Endothelial cell of umbilical vein (primary cell): ENCODE data around the gene KTN1. TPM values are rescaled to one million over a fixed set of nuclear protein-coding genes. Genes with fewer than 3 reads are reported as not detected.

ENCODE experiments used
- BruUV-seq: library from RNA; stranded (reverse); fragments of 400-500 nt; replicated peaks from 2 replicates; lab custom pipeline; 2021; lab: Mats Ljungman, UMichigan
- CTCF ChIA-PET: fragments of 300-600, 350-600 bp; sonication (Branson Sonifier 250); formaldehyde crosslinking; loops from one replicate; lab custom pipeline; 2021; ENCODE audit warnings: antibody characterized with exemption, inconsistent platforms; lab: Charles Lee
- POLR2A ChIA-PET: fragments of 300-600, 350-600 bp; sonication (Branson Sonifier 250); formaldehyde crosslinking; loops from one replicate; lab custom pipeline; 2021; ENCODE audit warnings: antibody characterized with exemption, inconsistent platforms; lab: Charles Lee
- DNase-seq: peaks from one replicate; pipeline ENCODE4 v3.0.0-alpha.2; 2011; ENCODE audit warnings: low read depth, low spot score
- FAIRE-seq: peaks from 2 replicates; lab custom pipeline; 2011; peaks lifted over from hg19 to GRCh38; lab: Jason Lieb, UNC
- H2AFZ ChIP-seq: 2 replicates; pipeline ENCODE4 v1.6.0; 2012; ENCODE audit warnings: low read depth, low read length, control low read depth, inconsistent platforms
- H3K27ac ChIP-seq: 2 replicates; pipeline ENCODE4 v1.5.1; 2011; ENCODE audit warnings: low read depth, mild to moderate bottlenecking, control low read depth, low read length, moderate library complexity; ENCODE audit not compliant: insufficient read depth
- H3K27me3 ChIP-seq, 2 experiments: 2 replicates each; pipeline versions ENCODE4 v1.6.0 to v1.6.1; 2011; ENCODE audit warnings: low read length in 2 of 2, mixed read lengths in 1 of 2; ENCODE audit not compliant: control insufficient read depth in 2 of 2, insufficient read depth in 2 of 2
- H3K36me3 ChIP-seq, 2 experiments: 2 replicates in 1 of 2; 3 replicates in 1 of 2; pipeline ENCODE4 v1.5.1; 2011; ENCODE audit warnings: low read length in 2 of 2, mild to moderate bottlenecking in 1 of 2, moderate library complexity in 1 of 2; ENCODE audit not compliant: control insufficient read depth in 2 of 2, insufficient read depth in 2 of 2; ENCODE audit errors: extremely low read depth in 1 of 2
- H3K4me1 ChIP-seq: 3 replicates; pipeline ENCODE4 v1.5.1; 2011; ENCODE audit warnings: mild to moderate bottlenecking, low read length; ENCODE audit not compliant: control insufficient read depth, insufficient read depth; ENCODE audit errors: extremely low read depth
- H3K4me2 ChIP-seq: 2 replicates; pipeline ENCODE4 v1.6.1; 2011; ENCODE audit warnings: low read length, control low read depth, mixed read lengths; ENCODE audit not compliant: insufficient read depth
- H3K4me3 ChIP-seq, 3 experiments: fragments of 200-600 bp in 1 of 3; sonication (generic), shearing (Covaris generic) in 1 of 3; replicated peaks in 1 of 3; 2 replicates each; pipeline ENCODE4 v1.5.1; 2011 to 2016; ENCODE audit warnings: control low read depth in 3 of 3, low read length in 3 of 3, mild to moderate bottlenecking in 2 of 3, inconsistent platforms in 1 of 3, low read depth in 1 of 3, moderate library complexity in 1 of 3; ENCODE audit not compliant: insufficient read depth in 1 of 3
- H3K79me2 ChIP-seq: 2 replicates; pipeline ENCODE4 v1.6.0; 2012; ENCODE audit warnings: low read length, inconsistent platforms; ENCODE audit not compliant: control insufficient read depth, insufficient read depth
- H3K9ac ChIP-seq: replicated peaks from 2 replicates; pipeline ENCODE3; 2011; ENCODE audit warnings: low read length, control low read depth; ENCODE audit not compliant: insufficient read depth; ENCODE audit errors: extremely low read depth
- H3K9me1 ChIP-seq: replicated peaks from 3 replicates; pipeline ENCODE4 v1.6.0; 2011; ENCODE audit warnings: mild to moderate bottlenecking, low read length; ENCODE audit not compliant: control insufficient read depth, insufficient read depth; ENCODE audit errors: extremely low read depth
- H3K9me3 ChIP-seq: replicated peaks from 2 replicates; pipeline ENCODE4 v1.5.1; 2012; ENCODE audit warnings: low read length, inconsistent platforms; ENCODE audit not compliant: control insufficient read depth, insufficient read depth
- H4K20me1 ChIP-seq: replicated peaks from 2 replicates; pipeline ENCODE3; 2011; ENCODE audit warnings: mild to moderate bottlenecking, low read length; ENCODE audit not compliant: control insufficient read depth, insufficient read depth; ENCODE audit errors: extremely low read depth
- EZH2 ChIP-seq: IDR thresholded peaks from 2 replicates; pipeline ENCODE4 v1.6.1; 2012; ENCODE audit warnings: borderline replicate concordance, low read depth, mild to moderate bottlenecking, moderate library complexity, low read length, inconsistent platforms; ENCODE audit not compliant: severe bottlenecking
- FOS ChIP-seq: IDR thresholded peaks from 2 replicates; pipeline ENCODE4 v1.6.1; 2011; ENCODE audit warnings: mild to moderate bottlenecking, low read length, moderate library complexity, borderline replicate concordance; ENCODE audit not compliant: insufficient read depth
- GATA2 ChIP-seq: IDR thresholded peaks from 2 replicates; pipeline ENCODE4 v1.7.0; 2011; ENCODE audit warnings: low read depth, mild to moderate bottlenecking, moderate library complexity, mixed read lengths, low read length; ENCODE audit not compliant: insufficient read length, insufficient read depth
- JUN ChIP-seq: IDR thresholded peaks from 2 replicates; pipeline ENCODE4 v1.6.1; 2011; ENCODE audit warnings: borderline replicate concordance, low read depth; ENCODE audit not compliant: insufficient read length, insufficient read depth
- MYC ChIP-seq: IDR thresholded peaks from one replicate; pipeline ENCODE4 v1.6.1; 2011; ENCODE audit warnings: mild to moderate bottlenecking, low read depth, low read length
- POLR2A ChIP-seq: IDR thresholded peaks from 2 replicates; pipeline ENCODE4 v1.6.1; 2012; ENCODE audit warnings: low read depth, mild to moderate bottlenecking, control low read depth, low read length
- POLR2AphosphoS5 ChIP-seq: IDR thresholded peaks from 2 replicates; pipeline ENCODE4 v1.6.1; 2012; ENCODE audit warnings: low read depth, mild to moderate bottlenecking, control low read depth, low read length, moderate library complexity; ENCODE audit not compliant: insufficient read depth
- dilution Hi-C: fragments of 300-500 bp; cut with MboI; formaldehyde crosslinking; loops from one replicate; pipeline ENCODE4 v1.15.0; 2019; ENCODE audit warnings: low sequenced_read_pairs; ENCODE audit not compliant: extremely low pct_ligation_motif_present
- intact Hi-C: fragments of 100-400 bp; cut with micrococcal nuclease; formaldehyde crosslinking; loops from one replicate; pipeline ENCODE4 v1.10.0; 2022
- polyA plus RNA-seq, 4 experiments: library from polyadenylated mRNA; depleted of rRNA in 3 of 4; stranded (reverse) in 3 of 4; unstranded in 1 of 4; fragments of >200 nt; gene quantifications; 2 replicates each; pipeline versions ENCODE4 v1.2.1 to v1.2.3, GENCODE V29; 2011 to 2012; ENCODE audit warnings: missing spikeins in 1 of 4
- total RNA-seq: library from RNA; stranded (reverse); gene quantifications from 2 replicates; pipeline ENCODE4 v1.2.3, GENCODE V29; 2021
- TF ChIP-seq, protein P1 (sequence below): IDR thresholded peaks from 2 replicates; pipeline ENCODE4 v1.6.1; 2011; ENCODE audit not compliant: insufficient read depth, insufficient read length
- TF ChIP-seq, protein P2 (sequence below), 2 donors: IDR thresholded peaks; 1 replicate in 1 of 2; 2 replicates in 1 of 2; pipeline ENCODE4 v1.5.1; 2011; ENCODE audit warnings: low read length in 2 of 2, mild to moderate bottlenecking in 2 of 2, moderate library complexity in 2 of 2, control low read depth in 1 of 2, inconsistent platforms in 1 of 2, low read depth in 1 of 2; ENCODE audit not compliant: insufficient read depth in 1 of 2; ENCODE audit errors: extremely low read depth in 1 of 2

The KTN1 gene
- total and polyA plus RNA-seq, 2 donors (not counting 3 experiments of a cell fraction or from before 2014, with no cell fraction given): 33.2 to 148 TPM

DNA sequence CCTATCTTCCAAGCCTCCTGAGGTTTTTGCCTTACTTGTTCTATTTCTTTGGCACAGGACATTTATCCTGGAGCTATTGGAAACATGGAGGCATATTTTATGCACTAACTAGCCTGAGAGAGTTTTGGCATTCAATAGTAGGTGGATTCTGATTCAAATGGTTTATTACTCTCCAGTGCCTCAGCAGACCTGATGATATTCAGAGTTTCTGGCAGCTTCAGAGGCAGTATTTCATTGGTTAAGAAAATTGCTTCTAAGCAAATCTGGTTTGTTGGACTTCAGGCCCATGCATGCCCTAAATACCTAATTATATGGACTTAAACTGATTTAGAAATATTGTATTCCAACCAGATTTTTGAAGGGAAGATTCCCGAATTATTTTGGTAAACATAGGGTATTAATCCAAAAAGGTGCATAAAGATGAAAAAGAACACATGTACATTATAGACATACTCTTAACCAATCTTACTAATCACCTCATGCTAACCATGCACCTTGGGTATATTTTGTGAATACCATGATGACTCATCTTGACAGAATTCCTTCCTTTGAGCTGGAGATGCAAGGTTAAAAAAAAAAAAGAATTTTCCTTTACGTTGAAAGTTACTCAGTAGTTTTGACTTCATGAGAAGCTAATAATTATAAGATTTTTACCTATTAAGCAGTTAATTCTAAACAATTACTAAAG is 44.3 kb upstream of the KTN1 start:
- BruUV-seq: no TSS peak
- dilution Hi-C loops (no loop called here), intact Hi-C loops (no loop called here)
- Histone ChIP-seq H4K20me1 (no peaks in the 10 kb centered on the region), H3K9me3 (no peaks in the 10 kb centered on the region), H3K9ac (no peak overlapping the region), H3K4me2 (peak overlapping the region; percentile 35), H3K79me2 (no peaks in the 10 kb centered on the region), H3K27ac (no peak overlapping the region), H3K9me1 (no peaks in the 10 kb centered on the region), H3K4me1 (peaks cover 10% of the 10 kb centered on the region), H2AFZ (no peak overlapping the region), H3K36me3 (no peaks in the 10 kb centered on the region), H3K4me3 (no peak overlapping the region), H3K27me3 (no peaks in the 10 kb centered on the region)
- ChIA-PET POLR2A (interaction anchor here (0.6 kb wide), 2 partner anchors 15 to 117 kb away, joined by 3 read pairs; no protein-coding TSS in a partner anchor), CTCF (interaction anchor here (0.6 to 1.4 kb wide), 8 partner anchors 12 to 968 kb away, joined by 3 to 6 read pairs (median 3); no protein-coding TSS in a partner anchor)
- peak; percentile 43 for DNase-seq
- FAIRE-seq: peak; percentile 87
- peak; percentile 71 for TF ChIP-seq JUN
- peak; percentile 87 for TF ChIP-seq FOS
- TF ChIP-seq, protein P1, sequence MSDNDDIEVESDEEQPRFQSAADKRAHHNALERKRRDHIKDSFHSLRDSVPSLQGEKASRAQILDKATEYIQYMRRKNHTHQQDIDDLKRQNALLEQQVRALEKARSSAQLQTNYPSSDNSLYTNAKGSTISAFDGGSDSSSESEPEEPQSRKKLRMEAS: no peak
- no peak for TF ChIP-seq POLR2AphosphoS5
- TF ChIP-seq, protein P2, sequence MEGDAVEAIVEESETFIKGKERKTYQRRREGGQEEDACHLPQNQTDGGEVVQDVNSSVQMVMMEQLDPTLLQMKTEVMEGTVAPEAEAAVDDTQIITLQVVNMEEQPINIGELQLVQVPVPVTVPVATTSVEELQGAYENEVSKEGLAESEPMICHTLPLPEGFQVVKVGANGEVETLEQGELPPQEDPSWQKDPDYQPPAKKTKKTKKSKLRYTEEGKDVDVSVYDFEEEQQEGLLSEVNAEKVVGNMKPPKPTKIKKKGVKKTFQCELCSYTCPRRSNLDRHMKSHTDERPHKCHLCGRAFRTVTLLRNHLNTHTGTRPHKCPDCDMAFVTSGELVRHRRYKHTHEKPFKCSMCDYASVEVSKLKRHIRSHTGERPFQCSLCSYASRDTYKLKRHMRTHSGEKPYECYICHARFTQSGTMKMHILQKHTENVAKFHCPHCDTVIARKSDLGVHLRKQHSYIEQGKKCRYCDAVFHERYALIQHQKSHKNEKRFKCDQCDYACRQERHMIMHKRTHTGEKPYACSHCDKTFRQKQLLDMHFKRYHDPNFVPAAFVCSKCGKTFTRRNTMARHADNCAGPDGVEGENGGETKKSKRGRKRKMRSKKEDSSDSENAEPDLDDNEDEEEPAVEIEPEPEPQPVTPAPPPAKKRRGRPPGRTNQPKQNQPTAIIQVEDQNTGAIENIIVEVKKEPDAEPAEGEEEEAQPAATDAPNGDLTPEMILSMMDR (IDR thresholded peaks at IDR 0.05; ENCODE audit: extremely low read depth in 1 of 2, insufficient read depth in 1 of 2, low read depth in 1 of 2, low read length in 2 of 2): no peak
- no peak for TF ChIP-seq GATA2
- no peak for TF ChIP-seq MYC
- TF ChIP-seq EZH2: no peak
- TF ChIP-seq POLR2A: no peak
